SJSA1 (cell line): ENCODE measurements around the gene STPG1. TPM values are rescaled to one million over a fixed set of nuclear protein-coding genes. Genes with fewer than 3 reads are reported as not detected.
A peak's percentile ranks its signal among the peaks of the same experiment; 100 is the strongest.

ENCODE experiments used
- DNase-seq, 2 experiments: peaks; one replicate each; pipeline ENCODE4 v3.0.0-alpha.2; 2015 to 2020; ENCODE audit warnings: low spot score in 2 of 2, low read depth in 1 of 2
- H3K27ac ChIP-seq: fragments of 250-450 bp; sonication (Bioruptor Pico); 2 replicates; pipeline ENCODE4 v1.5.1; 2020; ENCODE audit warnings: mild to moderate bottlenecking, moderate library complexity
- H3K27me3 ChIP-seq: fragments of 250-450 bp; sonication (Bioruptor Pico); replicated peaks from 2 replicates; pipeline ENCODE4 v1.5.1; 2020; ENCODE audit warnings: mild to moderate bottlenecking, moderate library complexity
- H3K36me3 ChIP-seq: fragments of 250-450 bp; sonication (Bioruptor Pico); 2 replicates; pipeline ENCODE4 v1.5.1; 2020; ENCODE audit warnings: mild to moderate bottlenecking
- H3K4me1 ChIP-seq: fragments of 250-450 bp; sonication (Bioruptor Pico); replicated peaks from 2 replicates; pipeline ENCODE4 v1.6.1; 2021; ENCODE audit warnings: mild to moderate bottlenecking
- H3K4me3 ChIP-seq: fragments of 250-450 bp; sonication (Bioruptor Pico); 2 replicates; pipeline ENCODE4 v1.5.1; 2020; ENCODE audit warnings: mild to moderate bottlenecking
- H3K9me3 ChIP-seq: fragments of 250-450 bp; sonication (Bioruptor Pico); replicated peaks from 2 replicates; pipeline ENCODE4 v1.5.1; 2020; ENCODE audit warnings: mild to moderate bottlenecking
- total RNA-seq: library from RNA; depleted of rRNA; stranded (reverse); fragments of >200 nt; shearing (Covaris generic); gene quantifications from 2 replicates; pipeline ENCODE4 v1.2.3, GENCODE V29; 2014

Gene STPG1
- total RNA-seq, 1 experiment from 2014 or later, result 17.5 TPM

- H3K27ac ChIP-seq, result no peak overlapping the region
- H3K4me3 ChIP-seq, result no peak overlapping the region
- H3K36me3 ChIP-seq, result peaks cover 28% of the 10 kb centered on the region
- H3K9me3 ChIP-seq, result no peaks in the 10 kb centered on the region
- DNase-seq, result peak in 1 of 2 experiments; percentile 45
- H3K4me1 ChIP-seq, result peaks cover 10% of the 10 kb centered on the region
- H3K27me3 ChIP-seq, result no peaks in the 10 kb centered on the region
Observed at GRCh38 chr1:24364975-24365678, 48.5 kb downstream of the STPG1 start.

- Histone ChIP-seq H3K4me3 (no peak overlapping the region), H3K27ac (no peak overlapping the region), H3K27me3 (no peaks in the 10 kb centered on the region), H3K36me3 (peaks cover 26% of the 10 kb centered on the region), H3K4me1 (peaks cover 10% of the 10 kb centered on the region), H3K9me3 (no peaks in the 10 kb centered on the region)
- DNase-seq, result no peak
Observed at GRCh38 chr1:24364605-24364974, 49.0 kb downstream of the STPG1 start.

GRCh38 chr1:24363994-24364393 is 49.6 kb downstream of the STPG1 start:
- H3K27me3 ChIP-seq, result no peaks in the 10 kb centered on the region
- H3K36me3 ChIP-seq, result peaks cover 27% of the 10 kb centered on the region
- H3K4me1 ChIP-seq, result peaks cover 10% of the 10 kb centered on the region
- no peak for DNase-seq
- H3K4me3 ChIP-seq, result no peak overlapping the region
- H3K9me3 ChIP-seq, result no peaks in the 10 kb centered on the region
- H3K27ac ChIP-seq, result no peak overlapping the region

GRCh38 chr1:24362982-24363614 is 50.5 kb downstream of the STPG1 start:
- Histone ChIP-seq H3K9me3 (no peaks in the 10 kb centered on the region), H3K36me3 (peaks cover 32% of the 10 kb centered on the region), H3K4me3 (no peak overlapping the region), H3K4me1 (peaks cover 10% of the 10 kb centered on the region), H3K27me3 (no peaks in the 10 kb centered on the region), H3K27ac (no peak overlapping the region)
- DNase-seq, result no peak

- DNase-seq, result no peak
- Histone ChIP-seq H3K4me1 (peaks cover 10% of the 10 kb centered on the region), H3K27ac (no peak overlapping the region), H3K36me3 (peaks cover 30% of the 10 kb centered on the region), H3K27me3 (no peaks in the 10 kb centered on the region), H3K4me3 (no peak overlapping the region), H3K9me3 (no peaks in the 10 kb centered on the region)
Observed at GRCh38 chr1:24362396-24362795, 51.2 kb downstream of the STPG1 start.

GRCh38 chr1:24361811-24362210 is 51.8 kb downstream of the STPG1 start:
- H3K9me3 ChIP-seq, result no peaks in the 10 kb centered on the region
- no peaks in the 10 kb centered on the region for H3K27me3 ChIP-seq
- H3K27ac ChIP-seq, result no peak overlapping the region
- no peak overlapping the region for H3K4me3 ChIP-seq
- peaks cover 10% of the 10 kb centered on the region for H3K4me1 ChIP-seq
- peaks cover 25% of the 10 kb centered on the region for H3K36me3 ChIP-seq
- no peak for DNase-seq

GRCh38 chr1:24360681-24361080 is 52.9 kb downstream of the STPG1 start:
- no peak overlapping the region for H3K4me3 ChIP-seq
- no peaks in the 10 kb centered on the region for H3K9me3 ChIP-seq
- no peak for DNase-seq
- H3K27me3 ChIP-seq, result no peaks in the 10 kb centered on the region
- peaks cover 10% of the 10 kb centered on the region for H3K4me1 ChIP-seq
- H3K27ac ChIP-seq, result no peak overlapping the region
- peaks cover 20% of the 10 kb centered on the region for H3K36me3 ChIP-seq

- H3K27ac ChIP-seq, result no peak overlapping the region
- no peak for DNase-seq
- peaks cover 7% of the 10 kb centered on the region for H3K4me1 ChIP-seq
- H3K27me3 ChIP-seq, result no peaks in the 10 kb centered on the region
- no peaks in the 10 kb centered on the region for H3K9me3 ChIP-seq
- no peak overlapping the region for H3K4me3 ChIP-seq
- H3K36me3 ChIP-seq, result peaks cover 11% of the 10 kb centered on the region
Observed at GRCh38 chr1:24357038-24357437, 56.5 kb downstream of the STPG1 start.

GRCh38 chr1:24355466-24355865 is 58.1 kb downstream of the STPG1 start:
- Histone ChIP-seq H3K36me3 (peaks cover 11% of the 10 kb centered on the region), H3K9me3 (no peaks in the 10 kb centered on the region), H3K4me1 (peaks cover 11% of the 10 kb centered on the region), H3K27me3 (no peaks in the 10 kb centered on the region), H3K4me3 (no peak overlapping the region), H3K27ac (no peak overlapping the region)
- DNase-seq, result no peak

- H3K36me3 ChIP-seq, result peaks cover 4% of the 10 kb centered on the region
- H3K4me3 ChIP-seq, result no peak overlapping the region
- H3K4me1 ChIP-seq, result peaks cover 11% of the 10 kb centered on the region
- DNase-seq, result no peak
- H3K27me3 ChIP-seq, result no peaks in the 10 kb centered on the region
- H3K27ac ChIP-seq, result no peak overlapping the region
- no peaks in the 10 kb centered on the region for H3K9me3 ChIP-seq
Observed at GRCh38 chr1:24353292-24353891, 60.2 kb downstream of the STPG1 start.

GRCh38 chr1:24351918-24352627 is 61.5 kb downstream of the STPG1 start:
- Histone ChIP-seq H3K4me3 (no peak overlapping the region), H3K4me1 (peaks cover 11% of the 10 kb centered on the region), H3K9me3 (no peaks in the 10 kb centered on the region), H3K27me3 (no peaks in the 10 kb centered on the region), H3K27ac (no peak overlapping the region), H3K36me3 (no peaks in the 10 kb centered on the region; the same call in 1 of the 2 replicates)
- peak; percentile 44 to 78 for DNase-seq

- Histone ChIP-seq H3K27ac (no peak overlapping the region), H3K9me3 (no peaks in the 10 kb centered on the region), H3K4me1 (peaks cover 11% of the 10 kb centered on the region), H3K4me3 (no peak overlapping the region), H3K27me3 (no peaks in the 10 kb centered on the region), H3K36me3 (no peaks in the 10 kb centered on the region)
- no peak for DNase-seq
Observed at GRCh38 chr1:24351247-24351646, 62.3 kb downstream of the STPG1 start.

GRCh38 chr1:24349891-24350290 is 63.7 kb downstream of the STPG1 start:
- no peaks in the 10 kb centered on the region for H3K27me3 ChIP-seq
- peaks cover 11% of the 10 kb centered on the region for H3K4me1 ChIP-seq
- H3K4me3 ChIP-seq, result no peak overlapping the region
- H3K36me3 ChIP-seq, result no peaks in the 10 kb centered on the region
- H3K27ac ChIP-seq, result no peak overlapping the region
- no peaks in the 10 kb centered on the region for H3K9me3 ChIP-seq
- DNase-seq, result no peak

GRCh38 chr1:24348196-24348595 is 65.4 kb downstream of the STPG1 start:
- no peaks in the 10 kb centered on the region for H3K9me3 ChIP-seq
- no peaks in the 10 kb centered on the region for H3K27me3 ChIP-seq
- no peak overlapping the region for H3K27ac ChIP-seq
- peaks cover 11% of the 10 kb centered on the region for H3K4me1 ChIP-seq
- H3K36me3 ChIP-seq, result no peaks in the 10 kb centered on the region
- no peak for DNase-seq
- no peak overlapping the region for H3K4me3 ChIP-seq
